Measurements from ENCODE around the gene CIAO2B.

The CIAO2B gene

DNA sequence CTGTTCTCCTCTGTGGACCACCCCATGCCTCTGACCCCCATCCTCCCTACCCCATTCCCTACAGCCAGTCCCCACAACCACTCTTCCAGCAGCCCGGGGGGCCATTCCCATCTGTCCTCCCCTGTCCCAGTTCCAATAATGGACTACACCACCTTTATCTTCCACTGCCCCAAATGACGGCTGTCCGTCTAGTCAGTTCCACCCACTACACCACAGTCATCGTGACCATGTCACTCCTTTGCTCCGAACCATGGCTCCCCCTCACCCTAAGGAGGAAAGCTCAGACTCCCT lies 38.6 kb downstream of the CIAO2B start:
- H3K9me3 Mint-ChIP-seq = no peaks in the 10 kb centered on the region
- H3K27ac Mint-ChIP-seq = no peak overlapping the region
- H3K4me3 Mint-ChIP-seq = no peak overlapping the region
- no peaks in the 10 kb centered on the region for H3K27me3 Mint-ChIP-seq (ENCODE audit: low read depth)
- peaks cover 24% of the 10 kb centered on the region for H3K4me1 Mint-ChIP-seq
- H3K36me3 Mint-ChIP-seq (ENCODE audit: low read depth) = no peaks in the 10 kb centered on the region
- no peak for TF ChIP-seq CTCF (IDR thresholded peaks at IDR 0.05; ENCODE audit: unreplicated experiment in 3 of 3)

DNA sequence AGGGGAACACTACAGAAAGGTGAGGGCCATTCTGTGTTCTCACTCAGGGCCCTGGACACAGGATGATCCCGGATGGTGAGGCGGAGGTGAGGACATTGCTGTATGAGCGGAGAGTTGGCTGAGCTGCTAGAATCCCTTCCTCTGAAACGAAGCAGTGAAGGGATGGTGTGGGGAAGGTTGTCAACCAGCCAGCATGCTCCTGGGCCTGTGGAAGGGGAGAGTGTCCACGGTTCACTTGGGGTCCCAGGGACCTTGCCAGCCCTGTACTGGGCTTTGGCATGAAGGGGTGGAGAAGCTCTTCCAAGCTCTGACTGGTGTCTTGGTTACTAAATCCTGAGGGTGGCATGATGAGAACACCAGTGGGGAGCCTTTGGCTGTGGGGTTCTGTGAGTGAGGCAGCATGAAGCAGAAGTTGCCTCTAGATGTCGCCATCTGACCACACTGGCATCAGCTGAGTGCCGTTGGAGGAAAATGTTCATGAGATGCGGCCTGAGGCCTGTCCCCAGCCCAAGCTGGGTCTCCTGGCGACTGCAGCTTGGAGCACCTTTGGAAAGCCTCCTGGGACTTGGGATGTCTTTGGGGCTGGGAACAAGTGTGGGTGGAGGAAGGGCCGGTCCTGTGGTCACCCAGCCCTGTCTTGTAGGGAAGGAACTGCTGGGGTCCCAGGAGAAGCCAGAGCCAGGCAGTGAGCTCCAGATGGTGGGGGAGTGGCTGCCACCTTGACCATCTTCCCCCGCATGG lies 39.1 kb downstream of the CIAO2B start:
- Mint-ChIP-seq H3K36me3 (ENCODE audit: low read depth) (no peaks in the 10 kb centered on the region), H3K9me3 (no peaks in the 10 kb centered on the region), H3K27ac (peak overlapping the region in 1 of 3 experiments; percentile 32), H3K4me1 (peaks cover 19% of the 10 kb centered on the region), H3K4me3 (no peak overlapping the region), H3K27me3 (ENCODE audit: low read depth) (no peaks in the 10 kb centered on the region)
- peak; percentile 79 to 91 (median 88) for TF ChIP-seq CTCF (IDR thresholded peaks at IDR 0.05; ENCODE audit: unreplicated experiment in 3 of 3)

- no peak overlapping the region for H3K27ac Mint-ChIP-seq
Measured at GRCh38 chr16:66894055-66894454, 40.1 kb downstream of the CIAO2B start.

GRCh38 chr16:66891797-66892196 lies 42.4 kb downstream of the CIAO2B start:
- Mint-ChIP-seq H3K27me3 (ENCODE audit: low read depth) (no peaks in the 10 kb centered on the region), H3K36me3 (ENCODE audit: low read depth) (peaks cover 11% of the 10 kb centered on the region), H3K4me1 (no peaks in the 10 kb centered on the region)

More at GRCh38 chr16:66894055-66894454, 40.1 kb downstream of the CIAO2B start:
- no peaks in the 10 kb centered on the region for H3K9me3 Mint-ChIP-seq
- TF ChIP-seq CTCF (IDR thresholded peaks at IDR 0.05; ENCODE audit: unreplicated experiment in 3 of 3) = no peak
- H3K4me1 Mint-ChIP-seq = peaks cover 8% of the 10 kb centered on the region
- no peaks in the 10 kb centered on the region for H3K36me3 Mint-ChIP-seq (ENCODE audit: low read depth)
- H3K27me3 Mint-ChIP-seq (ENCODE audit: low read depth) = no peaks in the 10 kb centered on the region
- no peak overlapping the region for H3K4me3 Mint-ChIP-seq

GRCh38 chr16:66891360-66891759 lies 42.8 kb downstream of the CIAO2B start:
- peaks cover 12% of the 10 kb centered on the region for H3K36me3 Mint-ChIP-seq (ENCODE audit: low read depth)
- no peak overlapping the region for H3K27ac Mint-ChIP-seq
- H3K27me3 Mint-ChIP-seq (ENCODE audit: low read depth) = no peaks in the 10 kb centered on the region
- H3K4me1 Mint-ChIP-seq = no peaks in the 10 kb centered on the region
- no peak for TF ChIP-seq CTCF (IDR thresholded peaks at IDR 0.05; ENCODE audit: unreplicated experiment in 3 of 3)
- H3K4me3 Mint-ChIP-seq = no peak overlapping the region
- H3K9me3 Mint-ChIP-seq = no peaks in the 10 kb centered on the region

More at GRCh38 chr16:66891797-66892196, 42.4 kb downstream of the CIAO2B start:
- Mint-ChIP-seq H3K27ac (no peak overlapping the region), H3K9me3 (no peaks in the 10 kb centered on the region), H3K4me3 (no peak overlapping the region)
- no peak for TF ChIP-seq CTCF (IDR thresholded peaks at IDR 0.05; ENCODE audit: unreplicated experiment in 3 of 3)

DNA sequence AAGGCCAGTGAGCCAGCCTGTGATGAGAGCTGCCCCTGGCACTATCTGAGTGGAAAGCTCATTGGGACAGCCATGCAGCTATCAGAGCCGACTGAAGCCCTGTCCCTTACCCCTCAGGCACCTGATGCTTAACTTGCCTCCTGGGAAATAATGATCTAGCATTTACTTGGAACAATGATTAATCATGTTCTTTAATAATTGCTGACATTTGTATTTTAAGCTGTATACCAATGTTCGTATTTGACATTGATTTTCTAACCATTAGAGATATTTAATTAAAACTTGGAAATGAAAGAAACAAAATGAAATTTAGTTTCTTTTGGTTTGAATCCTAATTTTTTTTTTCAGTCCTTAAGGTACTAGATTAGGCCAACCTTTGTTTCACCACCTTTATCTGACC lies 43.4 kb downstream of the CIAO2B start:
- Mint-ChIP-seq H3K27ac (no peak overlapping the region), H3K9me3 (no peaks in the 10 kb centered on the region), H3K4me1 (no peaks in the 10 kb centered on the region), H3K36me3 (ENCODE audit: low read depth) (peaks cover 14% of the 10 kb centered on the region), H3K27me3 (ENCODE audit: low read depth) (no peaks in the 10 kb centered on the region), H3K4me3 (no peak overlapping the region)
- no peak for TF ChIP-seq CTCF (IDR thresholded peaks at IDR 0.05; ENCODE audit: unreplicated experiment in 3 of 3)
